K562 treated with DMSO at 1 percent for 24 hours (cell line): Measurements from ENCODE around the gene IFNA14. TPM values are rescaled to one million over a fixed set of nuclear protein-coding genes. Genes with fewer than 3 reads are reported as not detected.

Experiments
- total RNA-seq: library from RNA; unstranded; fragments of 300-600 nt; gene quantifications from 2 replicates; pipeline ENCODE4 v1.2.3, GENCODE V29; 2022; ENCODE audit warnings: low read depth; ENCODE audit not compliant: insufficient read depth

Gene IFNA14
- total RNA-seq, result not detected in 2 replicates

DNA sequence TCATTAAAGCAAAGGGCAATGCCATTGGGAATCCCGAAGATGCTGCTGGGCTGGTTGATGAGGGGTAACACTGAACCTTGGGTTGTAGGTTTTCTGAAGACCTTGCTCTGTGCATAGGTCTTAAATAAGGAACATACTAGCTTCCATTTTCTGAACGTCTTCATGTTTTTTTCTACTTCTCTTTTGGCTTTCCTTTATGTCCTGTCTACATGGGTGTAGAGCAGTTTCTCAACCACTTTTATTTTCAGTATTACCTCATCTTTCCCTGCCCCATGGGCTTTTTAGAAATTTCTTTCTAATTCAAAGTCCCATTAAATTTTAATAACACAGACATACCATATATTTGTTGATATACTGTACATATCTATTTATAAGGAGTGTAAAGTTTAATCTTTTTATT lies at the start of gene IFNA14:
TSS of gene IFNA14 (minus strand) at position 95 of the 400 bp plus-strand sequence. CDS start at position 25, 70 bp downstream.

DNA sequence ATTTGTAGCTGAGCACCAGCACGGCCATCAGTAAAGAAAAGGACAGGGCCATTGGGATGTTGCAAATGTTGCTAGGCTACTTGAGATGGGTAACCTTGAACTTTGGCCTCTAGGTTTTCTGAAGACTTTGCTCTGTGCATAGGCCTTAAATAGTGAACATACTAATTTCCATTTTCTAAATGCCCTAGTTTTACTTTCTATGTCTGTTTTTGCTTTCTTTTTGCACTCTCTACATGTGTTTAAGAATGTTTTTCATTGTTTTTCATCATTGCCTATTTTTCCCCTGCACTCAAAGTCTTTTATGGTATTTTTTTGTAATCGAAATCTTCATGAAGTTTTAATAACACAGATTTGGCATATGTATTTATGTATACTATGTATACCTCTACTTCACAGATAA lies 11.7 kb downstream of the IFNA14 start, which contains the start of gene IFNA17:
TSS of gene IFNA17 (minus strand) at position 101 of the 400 bp plus-strand sequence. CDS start at position 52, 49 bp downstream.

DNA sequence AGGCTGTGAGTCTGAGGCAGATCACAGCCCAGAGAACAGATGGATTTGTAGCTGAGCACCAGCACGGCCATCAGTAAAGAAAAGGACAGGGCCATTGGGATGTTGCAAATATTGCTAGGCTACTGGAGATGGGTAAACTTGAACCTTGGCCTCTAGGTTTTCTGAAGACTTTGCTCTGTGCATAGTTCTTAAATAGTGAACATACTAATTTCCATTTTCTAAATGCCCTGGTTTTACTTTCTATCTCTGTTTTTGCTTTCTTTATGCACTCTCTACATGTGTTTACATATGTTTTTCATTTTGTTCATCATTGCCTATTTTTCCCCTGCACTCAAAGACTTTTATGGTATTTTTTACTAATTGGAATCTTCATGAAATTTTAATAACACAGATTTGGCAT lies 22.6 kb downstream of the IFNA14 start, which contains the start of gene IFNA16:
TSS of gene IFNA16 (minus strand) at position 101 of the 400 bp plus-strand sequence. CDS start at position 95, 6 bp downstream.

DNA sequence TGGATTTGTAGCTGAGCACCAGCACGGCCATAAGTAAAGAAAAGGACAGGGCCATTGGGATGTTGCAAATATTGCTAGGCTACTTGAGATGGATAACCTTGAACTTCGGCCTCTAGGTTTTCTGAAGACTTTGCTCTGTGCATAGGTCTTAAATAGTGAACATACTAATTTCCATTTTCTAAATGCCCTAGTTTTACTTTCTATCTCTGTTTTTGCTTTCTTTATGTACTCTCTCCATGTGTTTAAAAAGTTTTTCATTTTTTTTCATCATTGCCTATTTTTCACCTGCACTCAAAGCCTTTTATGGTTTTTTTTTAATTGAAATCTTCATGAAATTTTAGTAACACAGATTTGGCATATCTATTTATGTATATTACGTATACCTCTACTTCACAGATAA lies 32.8 kb downstream of the IFNA14 start, which contains the start of gene IFNA10:
TSS of gene IFNA10 (minus strand) at position 101 of the 400 bp plus-strand sequence. CDS start at position 55, 46 bp downstream.

DNA sequence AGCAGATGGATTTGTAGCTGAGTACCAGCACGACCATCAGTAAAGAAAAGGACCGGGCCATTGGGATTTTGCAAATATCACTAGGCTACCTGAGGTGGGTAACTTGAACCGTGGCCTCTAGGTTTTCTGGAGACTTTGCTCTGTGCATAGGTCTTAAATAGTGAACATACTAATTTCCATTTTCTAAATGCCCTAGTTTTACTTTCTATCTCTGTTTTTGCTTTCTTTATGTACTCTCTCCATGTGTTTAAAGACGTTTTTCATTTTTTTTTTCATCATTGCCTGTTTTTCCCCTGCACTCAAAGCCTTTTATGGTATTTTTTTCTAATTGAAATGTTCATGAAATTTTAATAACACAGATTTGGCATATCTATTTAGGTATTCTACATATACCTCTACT lies 37.7 kb downstream of the IFNA14 start, which contains the start of gene IFNA7:
TSS of gene IFNA7 (minus strand) at position 101 of the 400 bp plus-strand sequence. CDS start at position 61, 40 bp downstream.

Other genes starting within 250 kb of the IFNA14 start
- gene HACD4, start 208.4 kb downstream of the IFNA14 start, total RNA-seq, result not detected in 2 replicates
- not detected in 2 replicates for gene IFNB1, start 162.1 kb downstream of the IFNA14 start, total RNA-seq
- gene IFNW1, start 98.2 kb downstream of the IFNA14 start, total RNA-seq, result not detected in 2 replicates
- gene IFNA21, start 73.3 kb downstream of the IFNA14 start, total RNA-seq, result not detected in 2 replicates
- not detected in 2 replicates for gene IFNA4, start 52.4 kb downstream of the IFNA14 start, total RNA-seq
- gene IFNA7, start 37.8 kb downstream of the IFNA14 start, total RNA-seq, result not detected in 2 replicates
- gene IFNA10, start 32.9 kb downstream of the IFNA14 start, total RNA-seq, result not detected in 2 replicates
- gene IFNA16, start 22.7 kb downstream of the IFNA14 start, total RNA-seq, result not detected in 2 replicates
- gene IFNA17, start 11.8 kb downstream of the IFNA14 start, total RNA-seq, result not detected in 2 replicates
- gene IFNA5, start 65.3 kb upstream of the IFNA14 start, total RNA-seq, result not detected in 2 replicates
- gene KLHL9, start 95.4 kb upstream of the IFNA14 start, total RNA-seq, result not detected in 2 replicates
- gene IFNA6, start 110.9 kb upstream of the IFNA14 start, total RNA-seq, result not detected in 2 replicates
- not detected in 2 replicates for gene IFNA13, start 128.1 kb upstream of the IFNA14 start, total RNA-seq
- not detected in 2 replicates for gene IFNA2, start 145.4 kb upstream of the IFNA14 start, total RNA-seq
- not detected in 2 replicates for gene IFNA8, start 169.1 kb upstream of the IFNA14 start, total RNA-seq
- gene IFNA1, start 200.4 kb upstream of the IFNA14 start, total RNA-seq, result not detected in 2 replicates
- gene IFNE, start 242.3 kb upstream of the IFNA14 start, total RNA-seq, result not detected in 2 replicates